Esophagus muscularis mucosa (tissue), 3 donors: Measurements from ENCODE around the gene HERC4.

Source experiments
- EP300 ChIP-seq: sonication (generic); formaldehyde crosslinking; IDR thresholded peaks from one replicate; pipeline ENCODE4 v1.6.1; 2017; ENCODE audit warnings: antibody characterized with exemption
- POLR2A ChIP-seq: fragments of 450-650 bp; IDR thresholded peaks from one replicate; pipeline ENCODE4 v1.6.1; 2017; ENCODE audit warnings: antibody characterized with exemption, moderate library complexity, mild to moderate bottlenecking, low read depth
- POLR2AphosphoS5 ChIP-seq, 2 donors: sonication (generic); formaldehyde crosslinking; IDR thresholded peaks; one replicate each; pipeline ENCODE4 v1.6.1; 2017; ENCODE audit warnings: antibody characterized with exemption in 2 of 2

- TF ChIP-seq EP300 (no peak), POLR2AphosphoS5 (IDR thresholded peaks at IDR 0.05) (no peak), POLR2A (no peak)
Measured at GRCh38 chr10:68032113-68032512, 43.0 kb downstream of the HERC4 start.
